GM18519 (cell line): ENCODE data around the gene NPAS2.

ENCODE experiments used
- ATAC-seq: cut with Tn5 transposase; IDR thresholded peaks from one replicate; pipeline ENCODE4 v1.9.1; 2021; ENCODE audit warnings: mild to moderate bottlenecking, moderate library complexity; ENCODE audit not compliant: unreplicated experiment, low FRiP score

NPAS2 gene

GRCh38 chr2:100819370-100820272 lies at the start of gene NPAS2:
Gene NPAS2 (plus strand): TSS chr2:100820139. CDS start chr2:100904755, 84,616 bp downstream.
- no peak for ATAC-seq

GRCh38 chr2:100771125-100771524 lies 48.8 kb upstream of the NPAS2 start:
- no peak for ATAC-seq

GRCh38 chr2:100773538-100773937 lies 46.4 kb upstream of the NPAS2 start:
- no peak for ATAC-seq

- ATAC-seq: no peak
Observed at GRCh38 chr2:100776445-100776844, 43.5 kb upstream of the NPAS2 start.

GRCh38 chr2:100778637-100779450 lies 41.1 kb upstream of the NPAS2 start:
- ATAC-seq: no peak

- ATAC-seq: no peak
Observed at GRCh38 chr2:100779908-100780202, 40.1 kb upstream of the NPAS2 start.

GRCh38 chr2:100780203-100781008 lies 39.5 kb upstream of the NPAS2 start:
- ATAC-seq: no peak

GRCh38 chr2:100781009-100781325 lies 39.0 kb upstream of the NPAS2 start:
- ATAC-seq: no peak

- ATAC-seq: no peak
Observed at GRCh38 chr2:100781523-100782379, 38.2 kb upstream of the NPAS2 start.

GRCh38 chr2:100782380-100782878 lies 37.5 kb upstream of the NPAS2 start:
- ATAC-seq: no peak

- no peak for ATAC-seq
Observed at GRCh38 chr2:100783987-100784386, 36.0 kb upstream of the NPAS2 start.

- no peak for ATAC-seq
Observed at GRCh38 chr2:100784681-100785080, 35.3 kb upstream of the NPAS2 start.

- no peak for ATAC-seq
Observed at GRCh38 chr2:100785626-100786296, 34.2 kb upstream of the NPAS2 start.

- no peak for ATAC-seq
Observed at GRCh38 chr2:100786297-100786658, 33.7 kb upstream of the NPAS2 start.

- ATAC-seq: no peak
Observed at GRCh38 chr2:100786985-100787384, 33.0 kb upstream of the NPAS2 start.

GRCh38 chr2:100789361-100789760 lies 30.6 kb upstream of the NPAS2 start:
- ATAC-seq: no peak

GRCh38 chr2:100791294-100791935 lies 28.5 kb upstream of the NPAS2 start:
- ATAC-seq: no peak

GRCh38 chr2:100791936-100792308 lies 28.0 kb upstream of the NPAS2 start:
- ATAC-seq: no peak

GRCh38 chr2:100793220-100793619 lies 26.7 kb upstream of the NPAS2 start:
- no peak for ATAC-seq
